ENCODE results near the gene STON2. TPM values are rescaled to one million over a fixed set of nuclear protein-coding genes. Genes with fewer than 3 reads are reported as not detected.

Gene STON2
- total and polyA plus RNA-seq, 2 of the 13 experiments (the other 11 are each of a cell fraction or from before 2014, with no cell fraction given) = 2.1 to 11.0 TPM

- TF ChIP-seq BCLAF1 (IDR thresholded peaks at IDR 0.05) = no peak
- TF ChIP-seq ZEB1 (IDR thresholded peaks at IDR 0.05; ENCODE audit: insufficient replicate concordance, low read depth) = no peak
- TF ChIP-seq ZNF777 (CRISPR knock-in tag; IDR thresholded peaks at IDR 0.05) = peak; percentile 97
- TF ChIP-seq KAT2B (IDR thresholded peaks at IDR 0.05; ENCODE audit: borderline replicate concordance, low read depth, low read length) = no peak
- peak; percentile 39; the same call in 1 of the 2 replicates for TF ChIP-seq SALL2 (CRISPR knock-in tag; IDR thresholded peaks at IDR 0.05)
- TF ChIP-seq ZNF275 (CRISPR knock-in tag; IDR thresholded peaks at IDR 0.05; ENCODE audit: borderline replicate concordance) = peak; percentile 53; the same call in 1 of the 2 replicates
- no peak for TF ChIP-seq ZNF704 (CRISPR knock-in tag; IDR thresholded peaks at IDR 0.05; ENCODE audit: borderline replicate concordance)
- TF ChIP-seq ONECUT2 (CRISPR knock-in tag; IDR thresholded peaks at IDR 0.05) = no peak
- no peak; the same call in 1 of the 2 replicates for TF ChIP-seq ZNF75D (CRISPR knock-in tag; IDR thresholded peaks at IDR 0.05; ENCODE audit: borderline replicate concordance)
- no peak for TF ChIP-seq U2AF1 (optimal IDR thresholded peaks at IDR 0.05; ENCODE audit: low read depth, low read length)
- TF ChIP-seq FOXM1 (CRISPR knock-in tag; IDR thresholded peaks at IDR 0.05) = no peak
- no peak for TF ChIP-seq CBX5 (CRISPR knock-in tag; IDR thresholded peaks at IDR 0.05; ENCODE audit: borderline replicate concordance)
- TF ChIP-seq TCF7 (IDR thresholded peaks at IDR 0.05; ENCODE audit: low read depth) = no peak
- no peak for TF ChIP-seq ZNF281 (CRISPR knock-in tag; IDR thresholded peaks at IDR 0.05; ENCODE audit: borderline replicate concordance)
- no peak for TF ChIP-seq ZNF761 (CRISPR knock-in tag; conservative IDR thresholded peaks at IDR 0.05)
- TF ChIP-seq ARHGAP35 (CRISPR knock-in tag; IDR thresholded peaks at IDR 0.05; ENCODE audit: borderline replicate concordance) = no peak
- TF ChIP-seq ZNF253 (CRISPR knock-in tag; IDR thresholded peaks at IDR 0.05; ENCODE audit: borderline replicate concordance) = no peak
- TF ChIP-seq NFE2L1 (CRISPR knock-in tag; IDR thresholded peaks at IDR 0.05; ENCODE audit: borderline replicate concordance) = no peak
- TF ChIP-seq IRF1 (CRISPR knock-in tag; IDR thresholded peaks at IDR 0.05; ENCODE audit: low read depth) = no peak
- no peak for TF ChIP-seq ZNF644 (CRISPR knock-in tag; IDR thresholded peaks at IDR 0.05; ENCODE audit: low read depth)
These were observed 35.5 kb upstream of the STON2 start (continued) for GRCh38 chr14:81435391-81436295.
